D341Med (cell line): Measurements from ENCODE around the gene VTA1.
"Not testable (repeated sequence)": the region's sequence is repeated elsewhere in the genome, so short reads cannot be mapped to it uniquely, and the experiment has no call there.

Source experiments
- DNase-seq: peaks from one replicate; pipeline ENCODE4 v3.0.0; 2012; ENCODE audit warnings: low spot score

VTA1 gene

GRCh38 chr6:142225552-142225951, 78.5 kb downstream of the VTA1 start:
- DNase-seq: no peak

- DNase-seq: no peak
Measured at GRCh38 chr6:142226731-142227130, 79.7 kb downstream of the VTA1 start.

- DNase-seq: not testable (repeated sequence)
Measured at GRCh38 chr6:142229518-142230270, 82.6 kb downstream of the VTA1 start.

- not testable (repeated sequence) for DNase-seq
Measured at GRCh38 chr6:142232206-142233044, 85.4 kb downstream of the VTA1 start.

GRCh38 chr6:142233945-142234682, 87.1 kb downstream of the VTA1 start:
- no peak for DNase-seq

- DNase-seq: no peak
Measured at GRCh38 chr6:142235272-142235671, 88.2 kb downstream of the VTA1 start.

- DNase-seq: no peak
Measured at GRCh38 chr6:142235791-142236190, 88.7 kb downstream of the VTA1 start.

- DNase-seq: no peak
Measured at GRCh38 chr6:142236691-142237090, 89.6 kb downstream of the VTA1 start.

- DNase-seq: no peak
Measured at GRCh38 chr6:142238881-142239280, 91.8 kb downstream of the VTA1 start.

GRCh38 chr6:142240179-142240578, 93.1 kb downstream of the VTA1 start:
- no peak for DNase-seq

GRCh38 chr6:142241061-142241460, 94.0 kb downstream of the VTA1 start:
- DNase-seq: no peak

GRCh38 chr6:142242269-142242668, 95.2 kb downstream of the VTA1 start:
- no peak for DNase-seq

- DNase-seq: no peak
Measured at GRCh38 chr6:142246960-142247359, 99.9 kb downstream of the VTA1 start.

GRCh38 chr6:142249266-142249665, 102.2 kb downstream of the VTA1 start:
- DNase-seq: no peak

GRCh38 chr6:142251930-142252445, 104.9 kb downstream of the VTA1 start:
- DNase-seq: no peak

GRCh38 chr6:142254513-142254912, 107.5 kb downstream of the VTA1 start:
- no peak for DNase-seq

GRCh38 chr6:142255785-142256184, 108.7 kb downstream of the VTA1 start:
- DNase-seq: no peak

GRCh38 chr6:142258305-142258704, 111.2 kb downstream of the VTA1 start:
- no peak for DNase-seq

GRCh38 chr6:142258757-142259156, 111.7 kb downstream of the VTA1 start:
- no peak for DNase-seq

GRCh38 chr6:142260748-142261147, 113.7 kb downstream of the VTA1 start:
- DNase-seq: no peak

GRCh38 chr6:142262231-142262630, 115.2 kb downstream of the VTA1 start:
- no peak for DNase-seq

GRCh38 chr6:142265476-142265875, 118.4 kb downstream of the VTA1 start:
- DNase-seq: no peak
